ENCODE results near the gene TCTN1. TPM values are rescaled to one million over a fixed set of nuclear protein-coding genes. Genes with fewer than 3 reads are reported as not detected.

Gene TCTN1
- total RNA-seq, 1 experiment from 2014 or later: 27.0 TPM

DNA sequence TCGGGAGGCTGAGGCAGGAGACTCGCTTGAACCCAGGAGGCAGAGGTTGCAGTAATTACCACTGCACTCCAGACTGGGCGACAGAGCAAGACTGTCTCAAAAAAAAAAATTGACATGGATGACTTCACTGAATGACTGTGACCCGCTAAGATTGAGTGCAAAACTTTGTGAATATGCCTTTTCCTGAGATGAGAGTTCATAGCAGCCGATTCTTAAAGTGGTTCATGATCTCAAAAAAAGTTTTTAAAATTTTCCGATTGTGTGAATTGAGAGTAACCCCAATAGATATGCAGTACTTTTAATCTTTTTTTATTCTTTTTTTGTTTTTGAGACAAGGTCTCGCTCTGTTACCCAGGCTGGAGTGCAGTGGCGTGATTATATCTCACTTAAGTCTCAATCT, 1.2 kb downstream of the TCTN1 start:
- DNase-seq (ENCODE audit: low read depth, low spot score): no peak
- ChIA-PET POLR2A (no interaction called here), RAD21 (ENCODE audit: low non-redundant PET in 1 of 2, low total read pairs in 2 of 2, uncharacterized antibody in 2 of 2, unreplicated experiment in 2 of 2) (no interaction called here), CTCF (no interaction called here)
- intact Hi-C loops (cut with micrococcal nuclease): loop anchor here (10.0 kb wide), 1 partner anchor 80 kb away; no protein-coding TSS in a partner anchor
- H4K20me1 ChIP-seq (ENCODE audit: insufficient read depth): no peaks in the 10 kb centered on the region
- peaks cover 4 to 18% of the 10 kb centered on the region in 2 experiments; a peak in 2 of 4 replicates for H3K4me1 ChIP-seq (ENCODE audit: control insufficient read depth in 1 of 2, insufficient read depth in 2 of 2, low read length in 2 of 2)
- H3K9me3 ChIP-seq (ENCODE audit: control insufficient read depth in 1 of 2, insufficient read depth in 1 of 2, low read depth in 1 of 2, low read length in 2 of 2): no peaks in the 10 kb centered on the region
- no TSS peak for BruUV-seq (replicated peaks)
- peak overlapping the region; percentile 99 for H3K4me2 ChIP-seq (ENCODE audit: low read length)
- H3K79me2 ChIP-seq (ENCODE audit: insufficient read depth, low read length): no peaks in the 10 kb centered on the region; the same call in 1 of the 2 replicates
- TF ChIP-seq RAD21 (IDR thresholded peaks at IDR 0.05; ENCODE audit: low read depth) (no peak), MAX (IDR thresholded peaks at IDR 0.05) (no peak), ZBTB33 (IDR thresholded peaks at IDR 0.05; ENCODE audit: extremely low read depth, insufficient replicate concordance, low read length) (no peak), JUND (IDR thresholded peaks at IDR 0.05) (no peak), EGR1 (IDR thresholded peaks at IDR 0.05; ENCODE audit: low read depth) (no peak)
- TF ChIP-seq, protein P1, sequence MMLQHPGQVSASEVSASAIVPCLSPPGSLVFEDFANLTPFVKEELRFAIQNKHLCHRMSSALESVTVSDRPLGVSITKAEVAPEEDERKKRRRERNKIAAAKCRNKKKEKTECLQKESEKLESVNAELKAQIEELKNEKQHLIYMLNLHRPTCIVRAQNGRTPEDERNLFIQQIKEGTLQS (IDR thresholded peaks at IDR 0.05): no peak
- no peak for ATAC-seq
- no peaks in the 10 kb centered on the region for H3K27me3 ChIP-seq (ENCODE audit: insufficient read depth, low read length)
- H2AFZ ChIP-seq (ENCODE audit: low read depth, low read length, poor library complexity, severe bottlenecking): no peak overlapping the region
- no peak overlapping the region for H3K27ac ChIP-seq (ENCODE audit: low read depth, low read length)
- no peaks in the 10 kb centered on the region for H3K36me3 ChIP-seq (ENCODE audit: control insufficient read depth in 1 of 2, insufficient read depth in 2 of 2, low read length in 2 of 2)
- no peak overlapping the region for H3K9ac ChIP-seq (ENCODE audit: low read length)
- H3K4me3 ChIP-seq (replicated peaks in 1 of 2; ENCODE audit: low read depth in 1 of 2, low read length in 2 of 2): peak overlapping the region in 1 of 2 experiments; percentile 95; a peak in 2 of 4 replicates
- no peaks in the 10 kb centered on the region for H3K9me2 ChIP-seq (ENCODE audit: insufficient read depth)

GRCh38 chr12:110616471-110617115, 2.7 kb downstream of the TCTN1 start:
- H3K9me2 ChIP-seq (ENCODE audit: insufficient read depth): no peaks in the 10 kb centered on the region
- H3K4me1 ChIP-seq (ENCODE audit: control insufficient read depth in 1 of 2, insufficient read depth in 2 of 2, low read length in 2 of 2): peaks cover 4 to 18% of the 10 kb centered on the region in 2 experiments; a peak in 2 of 4 replicates
- H3K9me3 ChIP-seq (ENCODE audit: control insufficient read depth in 1 of 2, insufficient read depth in 1 of 2, low read depth in 1 of 2, low read length in 2 of 2): no peaks in the 10 kb centered on the region
- no peak overlapping the region for H3K27ac ChIP-seq (ENCODE audit: low read depth, low read length)
- BruUV-seq (replicated peaks): no TSS peak
- no peak overlapping the region for H3K4me3 ChIP-seq (replicated peaks in 1 of 2; ENCODE audit: low read depth in 1 of 2, low read length in 2 of 2)
- no peak for DNase-seq (ENCODE audit: low read depth, low spot score)
- CTCF ChIA-PET: no interaction called here
- ATAC-seq: no peak
- POLR2A ChIA-PET: no interaction called here
- H3K36me3 ChIP-seq (ENCODE audit: control insufficient read depth in 1 of 2, insufficient read depth in 2 of 2, low read length in 2 of 2): no peaks in the 10 kb centered on the region
- H3K27me3 ChIP-seq (ENCODE audit: insufficient read depth, low read length): no peaks in the 10 kb centered on the region
- no peak overlapping the region for H2AFZ ChIP-seq (ENCODE audit: low read depth, low read length, poor library complexity, severe bottlenecking)
- no peak overlapping the region for H3K9ac ChIP-seq (ENCODE audit: low read length)
- RAD21 ChIA-PET (ENCODE audit: low non-redundant PET in 1 of 2, low total read pairs in 2 of 2, uncharacterized antibody in 2 of 2, unreplicated experiment in 2 of 2): no interaction called here
- H3K79me2 ChIP-seq (ENCODE audit: insufficient read depth, low read length): no peaks in the 10 kb centered on the region; the same call in 1 of the 2 replicates
- no peaks in the 10 kb centered on the region for H4K20me1 ChIP-seq (ENCODE audit: insufficient read depth)
- intact Hi-C loops (cut with micrococcal nuclease): loop anchor here (10.0 kb wide), 1 partner anchor 78 kb away; no protein-coding TSS in a partner anchor
- no peak overlapping the region for H3K4me2 ChIP-seq (ENCODE audit: low read length)
- no peak for TF ChIP-seq SP1 (IDR thresholded peaks at IDR 0.05; ENCODE audit: low read depth)
- TF ChIP-seq TCF7L2 (IDR thresholded peaks at IDR 0.05; ENCODE audit: borderline replicate concordance, extremely low read depth, insufficient read depth, insufficient read length): no peak
- TF ChIP-seq EGR1 (IDR thresholded peaks at IDR 0.05; ENCODE audit: low read depth): no peak
- TF ChIP-seq POLR2AphosphoS5 (IDR thresholded peaks at IDR 0.05; ENCODE audit: low read depth, low read length): no peak
- no peak for TF ChIP-seq YY1 (IDR thresholded peaks at IDR 0.05; ENCODE audit: extremely low read depth, insufficient replicate concordance, low read depth, low read length)
- TF ChIP-seq ELF1 (IDR thresholded peaks at IDR 0.05; ENCODE audit: borderline replicate concordance, low read depth): no peak
- TF ChIP-seq ZNF274 (IDR thresholded peaks at IDR 0.05; ENCODE audit: low read depth, low read length): no peak
- no peak for TF ChIP-seq POLR2A (IDR thresholded peaks at IDR 0.05; ENCODE audit: borderline replicate concordance, extremely low read depth, insufficient read depth, insufficient read length)
- TF ChIP-seq RAD21 (IDR thresholded peaks at IDR 0.05; ENCODE audit: low read depth): no peak
- TF ChIP-seq CEBPB (IDR thresholded peaks at IDR 0.05; ENCODE audit: low read depth): no peak
- no peak for TF ChIP-seq JUND (IDR thresholded peaks at IDR 0.05)
- TF ChIP-seq ZBTB33 (IDR thresholded peaks at IDR 0.05; ENCODE audit: extremely low read depth, insufficient replicate concordance, low read length): no peak
- no peak for TF ChIP-seq EZH2phosphoT487 (IDR thresholded peaks at IDR 0.05; ENCODE audit: borderline replicate concordance)

Measured in HCT116 (cell line).